ENCODE data around the gene ITPR1.

DNA sequence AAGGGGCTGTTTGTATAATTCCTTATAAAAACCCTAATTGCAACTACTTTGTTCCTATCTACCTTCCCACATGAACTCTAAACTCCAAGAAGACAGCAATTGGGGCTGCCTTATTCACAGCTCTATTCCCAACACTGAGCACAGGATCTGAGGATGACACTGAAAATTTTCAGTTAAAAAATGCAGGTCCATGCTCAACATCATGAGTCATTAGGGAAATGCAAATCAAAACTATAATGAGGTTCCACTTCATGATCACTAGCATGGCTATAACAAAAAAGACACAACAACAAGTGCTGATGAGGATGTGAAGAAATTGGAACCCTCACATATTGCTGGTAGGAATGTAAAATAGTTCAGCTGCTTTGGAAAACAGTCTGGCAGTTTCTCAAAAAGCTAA is 39.0 kb upstream of the ITPR1 start:
- no peak for TF ChIP-seq EZH2 (IDR thresholded peaks at IDR 0.05)
- TF ChIP-seq POLR2AphosphoS5 (IDR thresholded peaks at IDR 0.05; ENCODE audit: borderline replicate concordance, low read depth, low read length): no peak
- TF ChIP-seq FOXP2 (optimal IDR thresholded peaks at IDR 0.05; ENCODE audit: control extremely low read depth, extremely low read length, insufficient read depth): no peak

Measured in SK-N-MC (cell line).